ENCODE measurements around the gene YEATS4.

Gene YEATS4

DNA sequence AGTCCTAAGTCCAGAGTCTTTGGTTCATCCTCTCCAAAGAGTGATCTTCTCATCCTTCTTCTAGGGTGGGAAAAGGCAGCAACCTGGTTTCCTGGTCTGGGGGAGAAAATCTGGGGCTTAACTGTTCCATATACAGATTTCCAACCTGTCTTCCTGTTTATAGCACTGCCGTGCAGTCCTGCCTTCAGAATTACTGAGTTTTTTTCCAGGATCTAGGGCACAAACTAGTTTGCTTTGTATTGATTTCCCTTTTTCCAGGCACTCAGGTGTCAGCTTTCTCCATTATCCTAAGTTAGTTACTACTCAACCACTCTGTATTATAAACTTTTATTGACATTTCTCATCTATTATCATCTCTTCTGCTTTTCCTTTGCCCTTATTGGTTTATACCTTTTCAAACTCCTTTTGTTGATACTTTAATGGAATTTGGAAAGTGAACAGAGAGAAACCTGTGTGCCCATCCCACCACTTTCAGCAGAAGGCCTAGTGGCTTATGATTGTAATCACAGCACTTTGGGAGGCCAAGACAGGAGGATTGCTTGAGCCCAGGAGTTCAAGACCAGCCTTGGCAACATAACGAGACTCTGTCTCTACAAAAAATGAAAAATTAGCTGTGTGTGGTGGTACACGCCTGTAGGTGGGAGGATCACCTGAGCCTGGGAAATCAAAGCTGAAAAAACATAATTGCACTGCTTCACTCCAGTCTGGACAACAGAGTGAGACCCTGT, 15.5 kb upstream of the YEATS4 start:
- Histone ChIP-seq H3K4me1 (ENCODE audit: control insufficient read depth in 1 of 2, insufficient read depth in 2 of 2, low read length in 2 of 2) (no peaks in the 10 kb centered on the region), H4K91ac (ENCODE audit: low read depth, low read length) (no peak overlapping the region), H3K27me3 (ENCODE audit: insufficient read depth, low read length) (no peaks in the 10 kb centered on the region), H3K9ac (ENCODE audit: low read length) (no peak overlapping the region), H4K8ac (ENCODE audit: low read depth, low read length) (no peak overlapping the region), H3K18ac (ENCODE audit: low read length) (no peak overlapping the region), H3K4ac (ENCODE audit: low read depth, low read length) (no peak overlapping the region), H2AK5ac (ENCODE audit: low read length) (no peak overlapping the region), H2AFZ (ENCODE audit: insufficient read depth, low read length, poor library complexity) (no peak overlapping the region), H3K23ac (ENCODE audit: low read length) (no peak overlapping the region), H3K79me2 (ENCODE audit: control insufficient read depth, insufficient read depth, low read length, poor library complexity) (no peaks in the 10 kb centered on the region), H3K36me3 (ENCODE audit: control insufficient read depth in 1 of 2, insufficient read depth in 2 of 2, low read length in 2 of 2) (no peaks in the 10 kb centered on the region), H4K12ac (ENCODE audit: low read depth, low read length) (no peak overlapping the region), H3K14ac (ENCODE audit: low read length) (no peak overlapping the region), H3K27ac (ENCODE audit: low read depth, low read length) (no peak overlapping the region), H2BK120ac (ENCODE audit: insufficient read depth, low read length, poor library complexity) (no peak overlapping the region), H3K9me3 (ENCODE audit: insufficient read depth, low read depth, low read length) (no peaks in the 10 kb centered on the region), H3K4me2 (ENCODE audit: low read length) (no peak overlapping the region), H3K79me1 (ENCODE audit: low read length) (no peaks in the 10 kb centered on the region), H2BK12ac (ENCODE audit: low read length) (no peak overlapping the region), H2BK5ac (ENCODE audit: low read depth, low read length, poor library complexity) (no peak overlapping the region), H3K4me3 (ENCODE audit: low read depth, low read length) (no peak overlapping the region)
- no CpG with 5 or more reads among the region's 3 CpGs for WGBS (ENCODE audit: extremely low coverage, insufficient coverage, insufficient read length)
- no peak for DNase-seq

DNA sequence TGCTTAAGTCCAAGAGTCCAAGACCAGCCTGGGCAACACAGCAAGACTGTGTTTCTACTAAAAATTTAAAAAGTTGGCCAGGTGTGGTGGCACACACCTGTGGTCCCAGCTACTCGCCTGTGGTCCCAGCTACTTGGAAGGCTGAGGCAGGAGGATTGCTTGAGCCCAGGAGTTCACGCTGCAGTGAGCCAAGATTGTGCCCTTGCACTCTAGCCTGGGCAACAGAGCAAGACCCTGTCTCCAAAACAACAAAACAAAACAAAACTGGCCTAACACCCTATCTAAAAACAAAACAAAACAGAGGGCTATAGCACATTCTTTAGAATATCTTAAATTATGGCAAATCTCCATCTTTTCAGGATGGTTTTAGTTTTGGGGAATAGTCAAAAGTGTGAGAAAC, 14.5 kb upstream of the YEATS4 start:
- Histone ChIP-seq H3K4me2 (ENCODE audit: low read length) (no peak overlapping the region), H3K14ac (ENCODE audit: low read length) (no peak overlapping the region), H4K8ac (ENCODE audit: low read depth, low read length) (no peak overlapping the region), H3K79me2 (ENCODE audit: control insufficient read depth, insufficient read depth, low read length, poor library complexity) (no peaks in the 10 kb centered on the region), H3K4ac (ENCODE audit: low read depth, low read length) (no peak overlapping the region), H2AFZ (ENCODE audit: insufficient read depth, low read length, poor library complexity) (no peak overlapping the region), H3K27ac (ENCODE audit: low read depth, low read length) (no peak overlapping the region), H3K4me1 (ENCODE audit: control insufficient read depth in 1 of 2, insufficient read depth in 2 of 2, low read length in 2 of 2) (no peaks in the 10 kb centered on the region), H4K12ac (ENCODE audit: low read depth, low read length) (no peak overlapping the region), H3K79me1 (ENCODE audit: low read length) (no peaks in the 10 kb centered on the region), H3K27me3 (ENCODE audit: insufficient read depth, low read length) (no peaks in the 10 kb centered on the region), H2AK5ac (ENCODE audit: low read length) (no peak overlapping the region), H2BK12ac (ENCODE audit: low read length) (no peak overlapping the region), H3K23ac (ENCODE audit: low read length) (no peak overlapping the region), H2BK5ac (ENCODE audit: low read depth, low read length, poor library complexity) (no peak overlapping the region), H2BK120ac (ENCODE audit: insufficient read depth, low read length, poor library complexity) (no peak overlapping the region), H4K91ac (ENCODE audit: low read depth, low read length) (no peak overlapping the region), H3K36me3 (ENCODE audit: control insufficient read depth in 1 of 2, insufficient read depth in 2 of 2, low read length in 2 of 2) (no peaks in the 10 kb centered on the region), H3K4me3 (ENCODE audit: low read depth, low read length) (no peak overlapping the region), H3K9ac (ENCODE audit: low read length) (no peak overlapping the region), H3K18ac (ENCODE audit: low read length) (no peak overlapping the region), H3K9me3 (ENCODE audit: insufficient read depth, low read depth, low read length) (no peaks in the 10 kb centered on the region)
- DNase-seq: no peak
- WGBS (ENCODE audit: extremely low coverage, insufficient coverage, insufficient read length): no CpG with 5 or more reads among the region's 2 CpGs

DNA sequence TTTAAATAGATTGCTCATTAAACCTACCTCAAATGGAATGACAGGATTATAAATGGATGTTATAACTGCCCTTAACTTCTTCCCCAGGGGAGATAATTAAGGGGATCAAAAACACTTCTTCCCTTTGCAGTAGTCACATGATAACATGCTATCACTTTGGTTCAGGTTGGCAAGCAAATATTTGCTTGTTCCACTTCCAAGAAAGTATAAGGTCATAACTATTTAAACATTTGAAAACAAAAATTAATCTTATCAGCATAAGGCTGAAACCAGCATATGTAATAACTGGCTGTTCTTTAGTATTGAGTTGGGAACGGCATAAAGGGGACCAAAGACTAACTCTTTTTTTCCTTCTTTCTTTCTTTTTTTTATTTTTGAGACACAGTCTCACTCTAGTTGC, 13.8 kb upstream of the YEATS4 start:
- Histone ChIP-seq H2AFZ (ENCODE audit: insufficient read depth, low read length, poor library complexity) (no peak overlapping the region), H3K4me2 (ENCODE audit: low read length) (no peak overlapping the region), H4K91ac (ENCODE audit: low read depth, low read length) (no peak overlapping the region), H3K23ac (ENCODE audit: low read length) (no peak overlapping the region), H2AK5ac (ENCODE audit: low read length) (no peak overlapping the region), H2BK12ac (ENCODE audit: low read length) (no peak overlapping the region), H3K79me2 (ENCODE audit: control insufficient read depth, insufficient read depth, low read length, poor library complexity) (no peaks in the 10 kb centered on the region), H4K12ac (ENCODE audit: low read depth, low read length) (no peak overlapping the region), H3K27me3 (ENCODE audit: insufficient read depth, low read length) (no peaks in the 10 kb centered on the region), H3K18ac (ENCODE audit: low read length) (no peak overlapping the region), H3K36me3 (ENCODE audit: control insufficient read depth in 1 of 2, insufficient read depth in 2 of 2, low read length in 2 of 2) (no peaks in the 10 kb centered on the region), H3K9ac (ENCODE audit: low read length) (no peak overlapping the region), H3K4me3 (ENCODE audit: low read depth, low read length) (no peak overlapping the region), H3K79me1 (ENCODE audit: low read length) (no peaks in the 10 kb centered on the region), H3K4ac (ENCODE audit: low read depth, low read length) (no peak overlapping the region), H4K8ac (ENCODE audit: low read depth, low read length) (no peak overlapping the region), H2BK5ac (ENCODE audit: low read depth, low read length, poor library complexity) (no peak overlapping the region), H3K9me3 (ENCODE audit: insufficient read depth, low read depth, low read length) (no peaks in the 10 kb centered on the region), H3K14ac (ENCODE audit: low read length) (no peak overlapping the region), H2BK120ac (ENCODE audit: insufficient read depth, low read length, poor library complexity) (no peak overlapping the region), H3K27ac (ENCODE audit: low read depth, low read length) (no peak overlapping the region), H3K4me1 (ENCODE audit: control insufficient read depth in 1 of 2, insufficient read depth in 2 of 2, low read length in 2 of 2) (no peaks in the 10 kb centered on the region)
- no CpG with 5 or more reads among the region's 1 CpG for WGBS (ENCODE audit: extremely low coverage, insufficient coverage, insufficient read length)
- DNase-seq: no peak

DNA sequence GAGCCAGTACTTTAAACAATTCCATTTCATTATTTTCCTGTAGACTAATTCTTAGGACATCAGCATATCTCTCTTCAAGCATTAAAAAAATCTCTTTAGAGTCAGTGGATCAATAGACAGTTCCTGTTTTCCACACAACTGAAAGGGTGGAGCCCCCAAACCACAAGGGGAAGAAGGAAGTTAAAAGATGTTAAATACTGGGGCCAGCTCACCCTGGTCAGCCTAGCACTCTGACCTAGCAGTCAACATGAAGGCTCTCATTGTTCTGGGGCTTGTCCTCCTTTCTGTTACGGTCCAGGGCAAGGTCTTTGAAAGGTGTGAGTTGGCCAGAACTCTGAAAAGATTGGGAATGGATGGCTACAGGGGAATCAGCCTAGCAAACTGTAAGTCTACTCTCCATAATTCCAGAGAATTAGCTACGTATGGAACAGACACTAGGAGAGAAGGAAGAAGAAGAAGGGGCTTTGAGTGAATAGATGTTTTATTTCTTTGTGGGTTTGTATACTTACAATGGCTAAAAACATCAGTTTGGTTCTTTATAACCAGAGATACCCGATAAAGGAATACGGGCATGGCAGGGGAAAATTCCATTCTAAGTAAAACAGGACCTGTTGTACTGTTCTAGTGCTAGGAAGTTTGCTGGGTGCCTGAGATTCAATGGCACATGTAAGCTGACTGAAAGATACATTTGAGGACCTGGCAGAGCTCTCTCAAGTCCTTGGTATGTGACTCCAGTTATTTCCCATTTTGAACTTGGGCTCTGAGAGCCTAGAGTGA, 11.2 kb upstream of the YEATS4 start, which contains the start of gene LYZ:
TSS of gene LYZ (plus strand) at position 220 of the 777 bp plus-strand sequence. CDS start at position 248, 28 bp downstream.
- Histone ChIP-seq H3K36me3 (ENCODE audit: control insufficient read depth in 1 of 2, insufficient read depth in 2 of 2, low read length in 2 of 2) (no peaks in the 10 kb centered on the region), H3K27me3 (ENCODE audit: insufficient read depth, low read length) (no peaks in the 10 kb centered on the region), H4K91ac (ENCODE audit: low read depth, low read length) (no peak within 1 kb of the TSS), H3K79me1 (ENCODE audit: low read length) (no peaks in the 10 kb centered on the region), H3K9ac (ENCODE audit: low read length) (no peak within 1 kb of the TSS), H2AK5ac (ENCODE audit: low read length) (no peak within 1 kb of the TSS), H2BK12ac (ENCODE audit: low read length) (no peak within 1 kb of the TSS), H2AFZ (ENCODE audit: insufficient read depth, low read length, poor library complexity) (no peak within 1 kb of the TSS), H3K9me3 (ENCODE audit: insufficient read depth, low read depth, low read length) (no peaks in the 10 kb centered on the region), H3K18ac (ENCODE audit: low read length) (no peak within 1 kb of the TSS), H2BK120ac (ENCODE audit: insufficient read depth, low read length, poor library complexity) (no peak within 1 kb of the TSS), H3K4me3 (ENCODE audit: low read depth, low read length) (no peak within 1 kb of the TSS), H3K4ac (ENCODE audit: low read depth, low read length) (no peak within 1 kb of the TSS), H3K23ac (ENCODE audit: low read length) (no peak within 1 kb of the TSS), H4K12ac (ENCODE audit: low read depth, low read length) (no peak within 1 kb of the TSS), H3K27ac (ENCODE audit: low read depth, low read length) (no peak within 1 kb of the TSS), H3K14ac (ENCODE audit: low read length) (no peak within 1 kb of the TSS), H3K79me2 (ENCODE audit: control insufficient read depth, insufficient read depth, low read length, poor library complexity) (no peaks in the 10 kb centered on the region), H2BK5ac (ENCODE audit: low read depth, low read length, poor library complexity) (no peak within 1 kb of the TSS), H3K4me2 (ENCODE audit: low read length) (no peak within 1 kb of the TSS), H3K4me1 (ENCODE audit: control insufficient read depth in 1 of 2, insufficient read depth in 2 of 2, low read length in 2 of 2) (no peaks in the 10 kb centered on the region), H4K8ac (ENCODE audit: low read depth, low read length) (no peak within 1 kb of the TSS)
- WGBS (ENCODE audit: extremely low coverage, insufficient coverage, insufficient read length): no CpG with 5 or more reads among the region's 4 CpGs
- DNase-seq: no peak

All from trophoblast cell (in vitro differentiated cells and primary cell).